ENCODE measurements around the gene PATJ. TPM values are rescaled to one million over a fixed set of nuclear protein-coding genes. Genes with fewer than 3 reads are reported as not detected.
A peak's percentile ranks its signal among the peaks of the same experiment; 100 is the strongest.
"Not testable (repeated sequence)": the region's sequence is repeated elsewhere in the genome, so short reads cannot be mapped to it uniquely, and the experiment has no call there.

PATJ gene
- total and polyA plus RNA-seq, 9 donors = 2.8 to 5.1 (median 3.5) TPM

- no peak for DNase-seq
Measured at GRCh38 chr1:61818992-61819391, 76.7 kb downstream of the PATJ start.

DNA sequence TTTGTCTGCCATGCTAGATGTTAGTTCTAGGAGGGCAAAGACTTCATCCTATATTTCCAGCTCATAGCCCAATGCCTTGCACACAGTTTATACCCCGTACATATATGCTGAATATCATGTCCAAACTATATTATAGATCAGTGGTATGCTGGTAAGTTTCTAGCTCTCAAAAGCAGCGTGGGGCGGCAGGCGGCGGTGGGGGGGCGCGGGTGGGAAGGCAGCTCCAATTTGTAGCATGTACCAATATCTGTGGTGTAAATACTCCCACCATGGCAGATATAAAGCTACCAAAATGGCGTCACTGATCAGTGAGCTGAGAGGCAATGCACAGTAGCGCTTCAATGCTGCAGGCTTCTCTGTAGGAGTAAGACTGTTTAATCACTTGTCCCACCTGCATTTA, 77.1 kb downstream of the PATJ start:
- Histone ChIP-seq H3K27ac (ENCODE audit: low read length) (no peak overlapping the region), H3K4me3 (ENCODE audit: low read length) (no peak overlapping the region), H3K4me1 (ENCODE audit: control insufficient read depth, insufficient read depth, low read length) (no peaks in the 10 kb centered on the region), H3K36me3 (ENCODE audit: control insufficient read depth, insufficient read depth, low read length) (no peaks in the 10 kb centered on the region), H3K9me3 (replicated peaks; ENCODE audit: control insufficient read depth, low read depth, low read length) (no peaks in the 10 kb centered on the region), H3K27me3 (ENCODE audit: control insufficient read depth, insufficient read depth, low read length) (no peaks in the 10 kb centered on the region)
- no peak for DNase-seq
- WGBS (ENCODE audit: insufficient coverage) = no CpG with 5 or more reads among the region's 9 CpGs

More at GRCh38 chr1:61818992-61819391, 76.7 kb downstream of the PATJ start:
- Histone ChIP-seq H3K36me3 (ENCODE audit: control insufficient read depth, insufficient read depth, low read length) (no peaks in the 10 kb centered on the region), H3K27me3 (ENCODE audit: control insufficient read depth, insufficient read depth, low read length) (no peaks in the 10 kb centered on the region), H3K9me3 (replicated peaks; ENCODE audit: control insufficient read depth, low read depth, low read length) (no peaks in the 10 kb centered on the region), H3K27ac (ENCODE audit: low read length) (no peak overlapping the region), H3K4me3 (ENCODE audit: low read length) (no peak overlapping the region), H3K4me1 (ENCODE audit: control insufficient read depth, insufficient read depth, low read length) (no peaks in the 10 kb centered on the region)
- WGBS (ENCODE audit: insufficient coverage) = no CpG with 5 or more reads among the region's 1 CpG

DNA sequence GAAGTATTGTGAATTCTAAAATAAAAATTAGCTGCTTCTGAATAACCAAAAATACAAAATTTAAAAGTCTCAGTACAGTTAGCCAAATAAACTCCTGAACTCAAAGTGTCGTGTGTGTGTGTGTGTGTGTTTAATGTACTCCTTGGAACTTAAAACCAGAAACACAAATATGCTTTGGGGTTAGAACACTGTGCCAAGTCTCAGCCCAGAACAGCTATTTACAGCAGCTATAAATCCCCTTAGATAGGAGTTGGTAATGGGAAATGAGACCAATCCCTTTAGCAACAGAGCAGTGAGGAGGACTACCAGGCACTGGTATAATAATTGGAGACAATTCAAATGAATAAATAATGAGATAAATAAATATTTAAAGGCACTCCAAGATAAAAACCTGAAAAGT, 83.1 kb downstream of the PATJ start:
- no peaks in the 10 kb centered on the region for H3K9me3 ChIP-seq (replicated peaks; ENCODE audit: control insufficient read depth, low read depth, low read length)
- WGBS (ENCODE audit: insufficient coverage) = no CpG with 5 or more reads among the region's 1 CpG

GRCh38 chr1:61828805-61829204, 86.5 kb downstream of the PATJ start:
- Histone ChIP-seq H3K36me3 (ENCODE audit: control insufficient read depth, insufficient read depth, low read length) (no peaks in the 10 kb centered on the region), H3K27ac (ENCODE audit: low read length) (no peak overlapping the region), H3K4me1 (ENCODE audit: control insufficient read depth, insufficient read depth, low read length) (no peaks in the 10 kb centered on the region), H3K27me3 (ENCODE audit: control insufficient read depth, insufficient read depth, low read length) (no peaks in the 10 kb centered on the region), H3K9me3 (replicated peaks; ENCODE audit: control insufficient read depth, low read depth, low read length) (no peaks in the 10 kb centered on the region), H3K4me3 (ENCODE audit: low read length) (no peak overlapping the region)
- WGBS (ENCODE audit: insufficient coverage) = no CpG with 5 or more reads among the region's 3 CpGs
- DNase-seq = no peak

More for the DNA sequence above, 83.1 kb downstream of the PATJ start:
- Histone ChIP-seq H3K36me3 (ENCODE audit: control insufficient read depth, insufficient read depth, low read length) (no peaks in the 10 kb centered on the region), H3K27me3 (ENCODE audit: control insufficient read depth, insufficient read depth, low read length) (no peaks in the 10 kb centered on the region), H3K4me3 (ENCODE audit: low read length) (no peak overlapping the region), H3K4me1 (ENCODE audit: control insufficient read depth, insufficient read depth, low read length) (no peaks in the 10 kb centered on the region), H3K27ac (ENCODE audit: low read length) (no peak overlapping the region)
- peak; percentile 25 for DNase-seq

- Histone ChIP-seq H3K27ac (ENCODE audit: low read length) (no peak overlapping the region), H3K4me3 (ENCODE audit: low read length) (no peak overlapping the region), H3K9me3 (replicated peaks; ENCODE audit: control insufficient read depth, low read depth, low read length) (no peaks in the 10 kb centered on the region), H3K4me1 (ENCODE audit: control insufficient read depth, insufficient read depth, low read length) (no peaks in the 10 kb centered on the region), H3K36me3 (ENCODE audit: control insufficient read depth, insufficient read depth, low read length) (no peaks in the 10 kb centered on the region), H3K27me3 (ENCODE audit: control insufficient read depth, insufficient read depth, low read length) (no peaks in the 10 kb centered on the region)
- no peak for DNase-seq
- 54% methylated on average over 1 of the region's 3 CpGs for WGBS (ENCODE audit: insufficient coverage)
Measured at GRCh38 chr1:61836649-61837048, 94.4 kb downstream of the PATJ start.

GRCh38 chr1:61837607-61838006, 95.3 kb downstream of the PATJ start:
- not testable (repeated sequence) for H3K9me3 ChIP-seq (replicated peaks; ENCODE audit: control insufficient read depth, low read depth, low read length); H3K27me3 ChIP-seq (ENCODE audit: control insufficient read depth, insufficient read depth, low read length); DNase-seq; H3K27ac ChIP-seq (ENCODE audit: low read length); H3K4me1 ChIP-seq (ENCODE audit: control insufficient read depth, insufficient read depth, low read length); H3K4me3 ChIP-seq (ENCODE audit: low read length); H3K36me3 ChIP-seq (ENCODE audit: control insufficient read depth, insufficient read depth, low read length)
- WGBS (ENCODE audit: insufficient coverage) = 96% methylated on average over 4 of the region's 6 CpGs

- H3K4me3 ChIP-seq (ENCODE audit: low read length) = no peak overlapping the region
Measured at GRCh38 chr1:61839679-61840078, 97.4 kb downstream of the PATJ start.

DNA sequence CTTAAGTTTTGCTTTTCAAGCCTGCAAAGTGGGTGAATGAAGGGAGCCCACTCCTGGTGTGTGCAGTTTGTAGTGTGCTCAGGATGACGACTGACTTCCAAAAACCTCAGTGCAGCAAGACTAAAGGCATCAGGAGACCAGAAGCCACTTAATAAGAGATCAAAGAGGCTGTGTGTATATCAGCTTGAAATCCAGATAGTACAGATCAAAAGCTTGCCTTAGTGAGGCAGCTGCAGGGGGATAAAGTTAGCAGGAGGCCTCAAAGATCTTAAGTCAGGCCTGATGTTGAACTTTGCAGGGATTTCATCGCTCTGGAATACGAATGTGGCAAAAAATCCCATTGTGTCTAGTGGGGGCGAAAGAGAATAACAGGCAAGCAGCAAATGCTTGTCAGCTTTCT, 99.8 kb downstream of the PATJ start:
- H3K4me1 ChIP-seq (ENCODE audit: control insufficient read depth, insufficient read depth, low read length) = no peaks in the 10 kb centered on the region
- no peak for DNase-seq
- H3K9me3 ChIP-seq (replicated peaks; ENCODE audit: control insufficient read depth, low read depth, low read length) = no peaks in the 10 kb centered on the region
- no peaks in the 10 kb centered on the region for H3K36me3 ChIP-seq (ENCODE audit: control insufficient read depth, insufficient read depth, low read length)
- H3K27me3 ChIP-seq (ENCODE audit: control insufficient read depth, insufficient read depth, low read length) = no peaks in the 10 kb centered on the region
- H3K27ac ChIP-seq (ENCODE audit: low read length) = no peak overlapping the region
- H3K4me3 ChIP-seq (ENCODE audit: low read length) = no peak overlapping the region
- WGBS (ENCODE audit: insufficient coverage) = 55% methylated on average over 3 of the region's 4 CpGs

More at GRCh38 chr1:61839679-61840078, 97.4 kb downstream of the PATJ start:
- H3K9me3 ChIP-seq (replicated peaks; ENCODE audit: control insufficient read depth, low read depth, low read length) = no peaks in the 10 kb centered on the region
- H3K4me1 ChIP-seq (ENCODE audit: control insufficient read depth, insufficient read depth, low read length) = no peaks in the 10 kb centered on the region
- H3K36me3 ChIP-seq (ENCODE audit: control insufficient read depth, insufficient read depth, low read length) = no peaks in the 10 kb centered on the region
- DNase-seq = no peak
- no CpG with 5 or more reads among the region's 2 CpGs for whole genome bisulfite sequencing (ENCODE audit: insufficient coverage)
- no peak overlapping the region for H3K27ac ChIP-seq (ENCODE audit: low read length)
- H3K27me3 ChIP-seq (ENCODE audit: control insufficient read depth, insufficient read depth, low read length) = no peaks in the 10 kb centered on the region

GRCh38 chr1:61842863-61843514, 100.7 kb downstream of the PATJ start:
- Histone ChIP-seq H3K27me3 (ENCODE audit: control insufficient read depth, insufficient read depth, low read length) (no peaks in the 10 kb centered on the region), H3K4me3 (ENCODE audit: low read length) (no peak overlapping the region), H3K4me1 (ENCODE audit: control insufficient read depth, insufficient read depth, low read length) (no peaks in the 10 kb centered on the region), H3K36me3 (ENCODE audit: control insufficient read depth, insufficient read depth, low read length) (no peaks in the 10 kb centered on the region), H3K27ac (ENCODE audit: low read length) (no peak overlapping the region), H3K9me3 (replicated peaks; ENCODE audit: control insufficient read depth, low read depth, low read length) (no peaks in the 10 kb centered on the region)
- WGBS (ENCODE audit: insufficient coverage) = no CpG with 5 or more reads among the region's 2 CpGs
- DNase-seq = no peak

GRCh38 chr1:61844006-61844405, 101.7 kb downstream of the PATJ start:
- no peaks in the 10 kb centered on the region for H3K36me3 ChIP-seq (ENCODE audit: control insufficient read depth, insufficient read depth, low read length)
- no peak overlapping the region for H3K27ac ChIP-seq (ENCODE audit: low read length)
- no peak overlapping the region for H3K4me3 ChIP-seq (ENCODE audit: low read length)
- DNase-seq = no peak
- H3K4me1 ChIP-seq (ENCODE audit: control insufficient read depth, insufficient read depth, low read length) = no peaks in the 10 kb centered on the region
- no peaks in the 10 kb centered on the region for H3K9me3 ChIP-seq (replicated peaks; ENCODE audit: control insufficient read depth, low read depth, low read length)
- H3K27me3 ChIP-seq (ENCODE audit: control insufficient read depth, insufficient read depth, low read length) = no peaks in the 10 kb centered on the region
- WGBS (ENCODE audit: insufficient coverage) = no CpG with 5 or more reads among the region's 1 CpG

- not testable (repeated sequence) for H3K27me3 ChIP-seq (ENCODE audit: control insufficient read depth, insufficient read depth, low read length); DNase-seq; H3K4me1 ChIP-seq (ENCODE audit: control insufficient read depth, insufficient read depth, low read length); H3K27ac ChIP-seq (ENCODE audit: low read length); H3K36me3 ChIP-seq (ENCODE audit: control insufficient read depth, insufficient read depth, low read length); H3K4me3 ChIP-seq (ENCODE audit: low read length); H3K9me3 ChIP-seq (replicated peaks; ENCODE audit: control insufficient read depth, low read depth, low read length)
- WGBS (ENCODE audit: insufficient coverage) = no CpG with 5 or more reads among the region's 2 CpGs
Measured at GRCh38 chr1:61844664-61845063, 102.4 kb downstream of the PATJ start.
